ENCODE data around the gene ELMOD1.

ELMOD1 gene

GRCh38 chr11:107697291-107697690 lies 106.3 kb downstream of the ELMOD1 start:
- Histone ChIP-seq H3K27me3 (ENCODE audit: insufficient read depth, poor library complexity, severe bottlenecking) (no peaks in the 10 kb centered on the region), H3K27ac (replicated peaks) (no peak overlapping the region), H3K4me3 (replicated peaks; ENCODE audit: insufficient read depth, low read length) (no peak overlapping the region)
- no peak for DNase-seq (ENCODE audit: low read depth in 1 of 2, low spot score in 1 of 2)
- TF ChIP-seq GABPA (IDR thresholded peaks at IDR 0.05; ENCODE audit: low read depth), result no peak
- no peak for TF ChIP-seq POLR2AphosphoS5 (IDR thresholded peaks at IDR 0.05; ENCODE audit: low read depth)

GRCh38 chr11:107699371-107700285 lies 108.7 kb downstream of the ELMOD1 start:
- TF ChIP-seq CTCF (IDR thresholded peaks at IDR 0.05; ENCODE audit: insufficient read depth, low read length) (no peak), SPI1 (IDR thresholded peaks at IDR 0.05; ENCODE audit: borderline replicate concordance, low read depth) (no peak)
- no peak for DNase-seq (ENCODE audit: low read depth in 1 of 2, low spot score in 1 of 2)
- no peak overlapping the region for H3K27ac ChIP-seq (replicated peaks)

GRCh38 chr11:107702109-107702660 lies 111.2 kb downstream of the ELMOD1 start:
- no peak overlapping the region for H3K4me3 ChIP-seq (replicated peaks; ENCODE audit: insufficient read depth, low read length)
- DNase-seq (ENCODE audit: low read depth in 1 of 2, low spot score in 1 of 2), result no peak
- H3K27ac ChIP-seq (replicated peaks), result no peak overlapping the region
- no peak for TF ChIP-seq CTCF (IDR thresholded peaks at IDR 0.05; ENCODE audit: insufficient read depth, low read length)
- TF ChIP-seq GABPA (IDR thresholded peaks at IDR 0.05; ENCODE audit: low read depth), result no peak
- TF ChIP-seq REST (IDR thresholded peaks at IDR 0.05; ENCODE audit: insufficient replicate concordance, low read depth), result no peak
- no peaks in the 10 kb centered on the region for H3K27me3 ChIP-seq (ENCODE audit: insufficient read depth, poor library complexity, severe bottlenecking)

More at GRCh38 chr11:107699371-107700285, 108.7 kb downstream of the ELMOD1 start:
- Histone ChIP-seq H3K4me3 (replicated peaks; ENCODE audit: insufficient read depth, low read length) (no peak overlapping the region), H3K27me3 (ENCODE audit: insufficient read depth, poor library complexity, severe bottlenecking) (no peaks in the 10 kb centered on the region)

GRCh38 chr11:107702723-107703122 lies 111.8 kb downstream of the ELMOD1 start:
- no peak overlapping the region for H3K27ac ChIP-seq (replicated peaks)

More at GRCh38 chr11:107702723-107703122, 111.8 kb downstream of the ELMOD1 start:
- Histone ChIP-seq H3K4me3 (replicated peaks; ENCODE audit: insufficient read depth, low read length) (no peak overlapping the region), H3K27me3 (ENCODE audit: insufficient read depth, poor library complexity, severe bottlenecking) (no peaks in the 10 kb centered on the region)
- no peak for DNase-seq (ENCODE audit: low read depth in 1 of 2, low spot score in 1 of 2)
- TF ChIP-seq POLR2AphosphoS5 (IDR thresholded peaks at IDR 0.05; ENCODE audit: low read depth), result no peak
- no peak for TF ChIP-seq GABPA (IDR thresholded peaks at IDR 0.05; ENCODE audit: low read depth)
- TF ChIP-seq SPI1 (IDR thresholded peaks at IDR 0.05; ENCODE audit: borderline replicate concordance, low read depth), result no peak
- no peak for TF ChIP-seq CTCF (IDR thresholded peaks at IDR 0.05; ENCODE audit: insufficient read depth, low read length)
- TF ChIP-seq REST (IDR thresholded peaks at IDR 0.05; ENCODE audit: insufficient replicate concordance, low read depth), result no peak
